LHCN-M2 (cell line): ENCODE data around the gene CTSE. TPM values are rescaled to one million over a fixed set of nuclear protein-coding genes. Genes with fewer than 3 reads are reported as not detected.
"Not testable (repeated sequence)": the region's sequence is repeated elsewhere in the genome, so short reads cannot be mapped to it uniquely, and the experiment has no call there.

Source experiments
- DNase-seq: peaks from one replicate; pipeline ENCODE4 v3.0.0-alpha.2; 2012; ENCODE audit warnings: low read depth
- polyA plus RNA-seq: library from polyadenylated mRNA; unstranded; fragments of >200 nt; gene quantifications from one replicate; pipeline ENCODE4 v1.2.1, GENCODE V29; 2012; ENCODE audit warnings: missing spikeins
- total RNA-seq: library from RNA; depleted of rRNA; stranded (reverse); fragments of >200 nt; gene quantifications from 2 replicates; pipeline ENCODE4 v1.2.3, GENCODE V29; 2014; rRNA removed

Gene CTSE
- total RNA-seq = not detected in 2 replicates
- not detected for polyA plus RNA-seq

DNA sequence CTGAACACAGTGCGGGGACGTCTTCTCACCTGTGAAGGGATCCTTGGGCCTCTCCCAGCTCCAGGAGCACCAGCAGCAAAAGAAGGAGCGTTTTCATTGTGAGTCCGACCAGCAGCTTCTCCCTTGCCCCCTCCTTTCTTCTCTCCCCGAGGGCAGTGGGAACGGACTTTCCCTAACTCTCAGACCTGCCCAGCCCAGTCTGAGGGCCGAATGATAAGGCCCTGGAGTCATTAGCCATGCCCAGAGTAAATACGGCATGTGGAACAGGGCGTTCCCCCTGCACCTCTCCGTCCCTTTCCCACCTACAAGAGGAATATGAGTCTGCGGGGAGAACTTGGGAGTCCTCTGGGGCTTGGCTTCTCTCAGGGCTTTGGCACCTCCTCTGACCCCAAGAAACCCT, at the start of gene CTSE:
TSS of gene CTSE (minus strand) at position 201 of the 400 bp plus-strand sequence. CDS start at position 97, 104 bp downstream.
- no peak for DNase-seq

DNA sequence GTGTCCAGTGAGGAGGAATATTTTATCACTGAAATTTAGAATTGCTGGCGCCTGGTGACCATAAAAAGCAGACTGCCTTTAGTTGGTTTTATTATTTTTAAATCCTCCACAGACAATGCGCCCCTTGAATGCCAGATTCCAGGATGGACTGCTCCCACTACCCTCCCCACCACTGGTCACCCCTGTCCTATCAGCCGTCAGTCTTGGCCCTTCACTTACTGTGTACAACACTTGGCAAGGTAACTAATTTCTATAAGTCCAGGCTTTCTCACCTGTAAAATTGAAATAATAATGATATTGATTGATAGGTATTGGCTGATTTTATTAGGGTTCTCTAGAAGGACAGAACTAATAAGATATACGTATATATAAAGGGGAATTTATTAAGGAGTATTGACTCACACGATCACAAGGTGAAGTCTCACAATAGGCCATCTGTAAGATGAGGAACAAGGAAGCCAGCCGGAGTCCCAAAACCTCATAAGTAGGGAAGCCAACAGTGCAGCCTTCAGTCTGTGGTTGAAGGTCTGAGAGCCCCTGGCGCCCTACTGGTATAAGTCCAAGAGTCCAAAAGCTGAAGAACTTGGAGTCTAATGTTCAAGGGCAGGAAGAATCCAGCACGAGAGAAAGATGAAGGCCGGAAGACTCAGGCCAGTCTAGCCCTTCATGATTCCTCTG, 47.1 kb upstream of the CTSE start:
- DNase-seq = no peak

DNA sequence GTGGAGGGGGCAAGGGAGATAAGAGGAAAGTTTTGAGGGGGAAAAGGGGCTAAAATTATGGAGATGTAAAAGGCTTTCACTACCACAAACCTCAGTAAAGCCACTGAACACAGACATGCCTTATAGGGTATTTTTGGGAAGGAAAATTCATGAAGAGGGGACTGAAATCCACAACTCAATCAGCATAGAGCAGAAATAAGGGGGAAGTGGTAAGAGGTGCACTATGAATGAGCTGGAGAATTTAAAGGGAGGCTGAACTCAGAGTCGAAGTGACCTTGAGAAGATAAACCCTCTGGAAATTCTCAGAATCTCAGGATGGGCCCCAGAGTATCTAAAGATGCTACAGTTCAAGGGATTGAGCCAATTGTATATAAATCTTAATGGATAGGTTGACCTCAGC, 44.6 kb upstream of the CTSE start:
- no peak for DNase-seq

DNA sequence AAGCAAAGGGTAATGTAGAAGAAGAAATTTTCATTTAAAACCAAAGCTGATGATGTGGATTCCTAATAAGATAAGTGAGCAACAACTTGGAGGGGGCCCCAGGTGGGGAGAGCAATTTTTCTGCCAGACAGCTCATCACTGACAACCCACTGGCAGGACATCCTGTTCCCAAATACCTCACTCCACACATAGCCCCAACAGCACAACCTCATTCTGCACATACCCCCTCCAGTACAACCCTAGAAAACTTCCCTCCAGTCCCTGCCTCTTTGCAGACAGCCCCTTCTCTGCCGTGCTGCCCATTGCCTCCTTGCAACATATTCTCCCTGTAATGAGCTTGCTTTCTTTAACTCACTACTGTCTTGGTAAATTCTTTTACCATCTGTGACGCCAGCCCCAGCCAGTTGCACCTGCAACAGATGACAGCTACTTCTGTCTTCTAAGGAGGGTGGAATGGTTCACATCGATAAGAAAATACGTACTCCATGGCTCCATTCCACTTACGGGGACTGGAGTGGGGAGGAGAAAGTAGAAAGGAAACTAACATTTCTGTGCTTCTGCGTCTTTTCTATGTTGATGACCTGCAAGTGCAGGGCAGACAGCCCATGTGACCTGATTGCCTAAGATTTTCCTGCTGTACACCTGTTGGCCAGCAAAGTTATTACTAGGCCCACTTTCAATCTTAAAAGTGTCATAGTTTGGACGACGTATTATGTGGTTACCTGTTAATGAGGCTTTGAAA, 44.0 kb upstream of the CTSE start:
- no peak for DNase-seq

DNA sequence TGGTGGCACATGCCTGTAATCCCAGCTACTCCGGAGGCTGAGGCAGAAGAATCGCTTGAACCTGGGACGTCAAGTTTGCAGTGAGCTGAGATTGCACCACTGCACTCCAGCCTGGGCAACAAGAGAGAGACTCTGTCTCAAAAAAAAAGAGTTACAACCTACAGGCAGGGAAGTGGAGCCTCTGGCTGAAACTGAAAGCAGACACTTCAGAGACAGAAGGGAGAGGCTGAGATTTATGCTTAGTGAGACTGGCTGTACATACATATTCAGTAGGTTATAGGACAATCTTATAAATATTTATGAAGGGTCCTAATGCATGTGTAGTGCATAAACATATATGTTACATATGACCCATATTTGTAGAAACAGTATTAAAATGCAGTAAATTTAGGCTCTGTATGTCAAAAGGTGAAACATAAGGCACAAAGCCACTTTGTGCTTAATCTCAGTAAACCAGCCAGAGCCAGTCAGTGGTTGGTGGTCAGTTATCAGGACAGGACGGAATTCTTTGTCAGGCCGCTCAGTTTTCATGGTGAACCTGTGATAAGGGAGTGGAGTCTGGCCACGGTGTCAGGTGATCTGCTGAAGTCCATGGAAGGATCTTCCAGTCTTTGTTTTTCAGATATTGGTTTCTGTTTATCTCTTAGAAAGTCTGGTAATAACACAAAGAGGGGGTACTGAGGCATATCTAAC, 42.9 kb upstream of the CTSE start:
- no peak for DNase-seq

DNA sequence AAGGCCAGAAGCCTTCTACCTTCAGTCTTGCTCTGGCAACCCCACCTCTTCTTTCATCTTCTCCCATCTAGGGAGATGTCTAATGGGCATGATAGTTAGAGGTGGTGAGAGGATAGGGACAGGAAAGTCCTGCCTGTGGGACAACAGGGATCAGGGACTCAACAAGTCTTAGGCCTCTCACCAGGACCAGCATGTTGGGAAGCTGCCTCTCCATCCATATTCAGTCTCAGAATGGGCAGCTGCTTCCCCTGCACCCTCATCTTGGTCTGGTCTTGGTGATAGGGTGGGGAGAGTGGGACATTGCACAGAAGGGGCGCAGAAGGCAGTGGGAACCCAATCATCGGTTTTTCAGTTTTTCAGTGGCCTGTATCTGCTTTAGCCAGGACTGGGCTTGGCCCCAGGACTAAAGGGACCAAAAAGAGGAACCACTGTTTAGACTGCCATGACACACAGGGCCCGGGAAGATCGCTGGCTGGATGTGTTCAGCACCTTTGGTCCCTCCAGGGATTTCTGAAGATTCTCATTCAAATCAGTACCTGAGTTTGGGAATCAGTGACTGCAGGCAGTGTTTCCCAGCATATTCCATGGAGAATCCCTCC, 42.0 kb upstream of the CTSE start:
- no peak for DNase-seq

DNA sequence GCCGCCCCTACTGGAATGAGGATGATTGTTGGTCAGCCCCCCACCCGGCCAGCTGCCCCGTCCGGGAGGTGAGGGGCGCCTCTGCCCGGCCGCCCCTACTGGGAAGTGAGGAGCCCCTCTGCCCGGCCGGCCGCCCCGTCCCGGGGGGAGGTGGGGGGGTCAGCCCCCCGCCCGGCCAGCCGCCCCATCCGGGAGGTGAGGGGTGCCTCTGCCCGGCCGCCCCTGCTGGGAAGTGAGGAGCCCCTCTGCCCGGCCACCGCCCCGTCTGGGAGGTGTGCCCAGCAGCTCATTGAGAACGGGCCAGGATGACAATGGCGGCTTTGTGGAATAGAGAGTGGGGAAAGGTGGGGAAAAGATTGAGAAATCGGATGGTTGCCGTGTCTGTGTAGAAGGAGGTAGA, 40.8 kb upstream of the CTSE start:
- not testable (repeated sequence) for DNase-seq

DNA sequence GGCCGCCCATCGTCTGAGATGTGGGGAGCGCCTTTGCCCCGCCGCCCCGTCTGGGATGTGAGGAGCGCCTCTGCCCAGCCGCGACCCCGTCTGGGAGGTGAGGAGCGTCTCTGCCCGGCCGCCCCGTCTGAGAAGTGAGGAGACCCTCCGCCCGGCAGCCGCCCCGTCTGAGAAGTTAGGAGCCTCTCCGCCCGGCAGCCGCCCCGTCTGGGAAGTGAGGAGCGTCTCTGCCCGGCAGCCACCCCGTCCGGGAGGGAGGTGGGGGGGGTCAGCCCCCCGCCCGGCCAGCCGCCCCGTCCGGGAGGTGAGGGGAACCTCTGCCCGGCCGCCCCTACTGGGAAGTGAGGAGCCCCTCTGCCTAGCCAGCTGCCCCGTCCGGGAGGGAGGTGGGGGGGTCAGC, 40.3 kb upstream of the CTSE start:
- DNase-seq = not testable (repeated sequence)

DNA sequence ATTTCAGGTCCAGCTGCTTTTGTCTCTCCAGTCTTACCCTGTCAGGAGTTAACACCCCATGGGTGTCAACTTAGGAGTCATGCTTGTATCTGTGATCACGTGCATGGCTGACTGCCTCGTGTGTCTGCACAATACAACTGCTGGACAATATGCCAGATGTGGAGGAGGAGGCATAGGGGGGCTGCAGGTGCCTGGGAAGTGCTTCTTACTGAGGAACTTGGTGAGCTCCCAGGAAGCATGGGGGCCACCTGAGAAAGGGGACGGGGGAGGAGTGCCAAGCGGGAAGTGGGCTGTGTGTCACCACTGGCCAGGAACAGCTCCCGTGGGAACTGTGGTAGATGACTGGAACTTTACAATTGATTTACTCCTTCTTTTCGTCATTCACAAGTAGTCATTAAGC, 38.8 kb upstream of the CTSE start:
- DNase-seq = peak; percentile 5

DNA sequence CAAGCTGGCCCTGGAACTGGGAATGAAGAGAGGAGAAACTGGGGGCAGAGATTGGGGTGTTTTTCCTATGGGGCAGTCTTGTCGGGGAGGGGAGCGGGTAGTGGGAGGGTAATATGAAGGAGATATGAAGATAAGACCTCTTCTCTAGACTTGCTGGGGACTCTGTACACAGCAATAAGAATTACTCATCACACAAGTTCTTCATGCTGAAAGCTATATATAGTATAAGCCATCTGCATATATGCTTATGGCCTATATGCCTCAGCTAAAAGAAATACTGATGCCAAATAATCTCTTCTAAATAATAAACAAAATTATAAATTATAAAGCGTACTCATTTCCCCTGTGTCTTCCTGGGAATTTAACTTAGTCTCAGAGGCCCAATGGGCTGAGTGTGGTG, 37.1 kb upstream of the CTSE start:
- no peak for DNase-seq

DNA sequence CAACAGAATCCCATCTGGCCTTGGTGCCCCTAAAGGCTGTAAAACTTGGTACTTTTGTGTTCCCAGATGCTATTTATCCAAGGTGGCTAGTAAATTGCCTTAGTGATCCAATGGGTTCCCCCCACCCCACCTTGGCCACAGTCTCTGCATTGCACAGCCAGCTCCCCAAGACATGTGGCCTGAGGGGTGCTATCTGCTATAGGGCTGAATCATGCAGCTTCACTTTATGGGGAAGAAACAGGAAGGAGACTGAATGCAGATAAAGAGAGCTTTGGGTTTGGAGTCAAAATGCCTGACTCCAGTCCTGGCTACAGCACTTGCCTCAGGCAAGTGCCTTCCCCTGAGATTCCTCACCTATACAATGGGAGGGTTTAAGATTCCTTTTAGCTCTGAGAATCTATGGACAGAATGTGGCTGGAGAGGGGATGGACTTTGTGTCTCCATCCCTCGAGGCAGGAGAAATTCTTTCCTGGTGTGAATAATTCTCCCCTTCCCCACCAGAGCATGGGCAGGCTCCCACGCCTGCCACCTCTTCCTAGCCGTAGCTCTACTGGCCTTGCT, 35.7 kb upstream of the CTSE start:
- DNase-seq = no peak

DNA sequence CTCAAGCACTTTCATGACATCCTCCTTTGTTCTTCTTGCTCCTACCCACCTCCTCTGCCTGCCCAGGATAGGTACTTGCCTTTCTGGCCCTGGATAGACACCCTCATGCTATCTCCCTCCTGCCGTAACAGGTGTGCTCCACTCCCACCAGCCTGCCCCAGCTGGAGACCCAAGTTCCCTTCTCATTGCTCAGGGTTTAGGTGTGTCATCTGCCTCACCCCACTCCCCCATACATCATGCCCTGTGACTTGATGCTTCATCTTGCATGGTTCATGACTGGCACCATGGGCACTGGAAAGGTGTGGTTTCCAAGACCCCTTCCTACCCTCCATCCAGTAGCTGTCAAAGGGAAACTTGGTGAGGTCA, 35.2 kb upstream of the CTSE start:
- DNase-seq = no peak

DNA sequence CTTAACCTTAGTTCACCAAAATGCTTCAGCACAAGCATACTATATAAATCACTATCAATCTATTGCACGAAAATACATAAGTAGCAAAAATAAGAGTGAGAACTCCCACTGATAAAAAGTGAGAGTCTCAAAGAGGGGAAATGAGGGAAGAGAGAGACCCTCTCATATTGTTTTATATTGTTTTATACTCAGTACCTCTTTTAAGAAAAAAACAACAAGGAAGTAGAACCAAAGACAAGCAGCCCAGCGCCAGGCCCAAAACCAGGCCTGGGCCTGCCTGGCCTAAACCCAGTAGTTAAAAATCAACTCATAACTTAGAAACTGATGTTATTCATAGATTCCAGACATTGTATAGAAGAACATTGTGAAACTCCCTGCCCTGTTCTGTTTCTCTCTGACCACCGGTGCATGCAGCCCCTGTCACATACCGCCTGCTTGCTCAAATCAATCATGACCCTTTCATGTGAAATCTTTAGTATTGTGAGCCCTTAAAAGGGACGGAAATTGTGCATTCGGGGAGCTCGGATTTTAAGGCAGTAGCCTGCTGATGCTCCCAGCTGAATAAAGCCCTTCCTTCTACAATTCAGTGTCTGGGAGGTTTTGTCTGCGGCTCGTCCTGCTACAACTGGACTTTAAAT, 34.7 kb upstream of the CTSE start:
- not testable (repeated sequence) for DNase-seq

DNA sequence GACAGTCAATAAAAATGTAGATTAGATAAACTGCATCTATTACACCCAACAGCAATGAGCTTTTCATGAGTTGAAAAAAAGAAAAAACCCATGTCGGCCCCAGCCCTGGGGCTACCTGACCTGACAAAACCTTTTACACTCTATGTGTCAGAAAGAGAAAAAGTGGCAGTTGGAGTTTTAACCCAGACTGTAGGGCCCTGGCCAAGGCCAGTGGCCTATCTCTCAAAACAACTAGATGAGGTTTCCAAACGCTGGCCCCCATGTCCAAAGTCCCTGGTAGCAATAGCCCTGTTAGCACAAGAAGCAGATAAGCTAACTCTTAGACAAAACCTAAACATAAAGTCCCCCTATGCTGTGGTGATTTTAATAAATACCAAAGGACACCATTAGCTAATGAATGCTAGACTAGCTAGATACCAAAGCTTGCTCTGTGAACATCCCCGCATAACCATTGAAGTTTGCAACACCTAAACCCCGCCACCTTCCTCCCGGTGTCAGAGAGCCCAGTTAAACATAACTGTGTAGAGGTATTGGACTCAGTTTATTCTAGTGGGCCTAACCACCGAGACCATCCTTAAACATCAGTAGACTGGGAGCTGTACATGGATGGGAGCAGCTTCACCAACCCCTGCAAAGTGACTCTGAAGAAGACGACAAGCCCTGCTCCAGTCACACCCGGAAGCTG, 32.1 kb upstream of the CTSE start:
- DNase-seq = not testable (repeated sequence)

DNA sequence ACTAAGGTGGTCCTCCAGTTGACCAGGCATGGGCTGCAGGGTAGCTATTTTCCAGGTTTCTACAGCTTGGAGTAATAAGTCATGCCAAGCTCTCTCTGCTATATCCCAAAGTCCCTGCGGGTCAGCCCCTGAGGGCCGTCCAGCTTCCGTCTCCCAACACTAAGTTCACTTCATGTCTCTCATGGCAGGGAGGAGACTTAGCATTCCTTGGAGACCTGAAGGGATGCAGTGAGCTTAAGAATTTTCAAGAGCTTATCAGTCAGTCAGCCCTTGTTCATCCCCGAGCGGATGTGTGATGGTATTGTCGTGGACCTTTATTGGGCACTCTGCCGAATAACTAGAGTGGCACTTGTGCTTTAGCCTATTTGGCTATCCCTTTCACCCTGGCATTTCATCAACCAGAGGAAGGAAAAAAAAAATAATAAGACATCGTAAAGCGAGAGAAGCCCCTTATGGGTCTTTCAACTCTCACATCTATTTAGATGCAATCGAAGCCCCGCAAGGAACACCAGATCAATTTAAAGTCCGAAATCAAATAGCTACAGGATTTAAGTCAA, 31.5 kb upstream of the CTSE start:
- not testable (repeated sequence) for DNase-seq

DNA sequence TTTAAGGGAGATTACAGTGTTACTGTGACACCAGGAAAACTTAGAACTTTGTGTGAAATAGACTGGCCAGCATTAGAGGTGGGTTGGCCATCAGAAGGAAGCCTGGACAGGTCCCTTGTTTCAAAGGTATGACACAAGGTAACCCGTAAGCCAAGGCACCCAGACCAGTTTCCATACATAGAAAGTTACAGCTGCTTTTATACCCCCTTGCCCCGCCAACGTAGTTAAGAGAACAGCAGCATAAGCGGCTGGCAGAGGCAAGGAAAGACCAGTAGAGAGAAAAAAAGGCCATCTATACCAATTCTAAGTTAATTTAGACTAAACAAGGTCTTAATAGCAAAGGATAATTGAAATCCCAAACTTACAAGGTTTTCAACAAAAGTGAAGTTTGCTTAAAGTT, 29.9 kb upstream of the CTSE start:
- not testable (repeated sequence) for DNase-seq

DNA sequence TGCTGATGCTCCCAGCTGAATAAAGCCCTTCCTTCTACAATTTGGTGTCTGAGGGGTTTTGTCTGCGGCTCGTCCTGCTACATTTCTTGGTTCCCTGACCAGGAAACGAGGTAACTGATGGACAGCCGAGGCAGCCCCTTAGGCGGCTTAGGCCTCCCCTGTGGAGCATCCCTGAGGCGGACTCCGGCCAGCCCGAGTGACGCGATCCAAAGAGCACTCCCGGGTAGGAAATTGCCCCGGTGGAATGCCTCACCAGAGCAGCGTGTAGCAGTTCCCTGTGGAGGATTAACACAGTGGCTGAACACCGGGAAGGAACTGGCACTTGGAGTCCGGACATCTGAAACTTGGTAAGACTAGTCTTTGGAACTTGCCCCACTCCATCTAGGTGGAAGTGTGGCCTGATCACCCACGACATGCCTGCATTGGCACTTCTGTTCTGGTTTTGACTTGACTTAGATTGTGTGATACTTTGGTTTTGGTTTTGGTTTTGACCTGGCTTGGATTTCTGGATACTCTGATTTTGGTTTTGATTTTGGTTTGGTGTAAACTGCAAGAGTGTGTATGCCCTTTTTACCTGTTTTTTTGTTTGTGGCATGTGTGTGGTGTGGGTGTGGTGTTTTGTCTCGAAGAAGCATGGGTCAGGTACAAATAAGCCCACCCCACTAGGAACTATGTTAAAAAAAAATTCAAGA, 29.4 kb upstream of the CTSE start, which contains the start of gene RHEX:
TSS of gene RHEX (plus strand) at position 255 of the 692 bp plus-strand sequence. CDS start 44,656 bp downstream, outside the sequence.
- not testable (repeated sequence) for DNase-seq

DNA sequence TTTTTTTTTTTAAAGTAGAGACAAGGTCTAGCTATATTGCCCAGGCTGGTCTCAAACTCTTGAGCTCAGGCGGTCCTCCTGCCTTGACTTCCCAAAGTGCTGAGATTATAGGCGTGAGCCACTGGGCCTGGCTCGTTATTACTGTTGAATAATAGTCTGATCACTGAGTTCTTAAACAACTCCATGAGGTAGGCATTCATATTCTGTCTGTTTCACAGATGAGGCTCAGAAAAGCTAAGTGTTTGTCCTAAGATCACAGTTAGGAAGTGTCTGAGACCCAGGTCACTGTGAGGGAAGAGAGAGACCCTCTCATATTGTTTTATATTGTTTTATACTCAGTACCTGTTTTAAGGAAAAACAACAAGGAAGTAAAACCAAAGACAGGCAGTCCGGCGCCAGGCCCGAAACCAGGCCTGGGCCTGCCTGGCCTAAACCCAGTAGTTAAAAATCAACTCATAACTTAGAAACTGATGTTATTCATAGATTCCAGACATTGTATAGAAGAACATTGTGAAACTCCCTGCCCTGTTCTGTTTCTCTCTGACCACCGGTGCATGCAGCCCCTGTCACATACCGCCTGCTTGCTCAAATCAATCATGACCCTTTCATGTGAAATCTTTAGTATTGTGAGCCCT, 28.7 kb upstream of the CTSE start:
- not testable (repeated sequence) for DNase-seq

DNA sequence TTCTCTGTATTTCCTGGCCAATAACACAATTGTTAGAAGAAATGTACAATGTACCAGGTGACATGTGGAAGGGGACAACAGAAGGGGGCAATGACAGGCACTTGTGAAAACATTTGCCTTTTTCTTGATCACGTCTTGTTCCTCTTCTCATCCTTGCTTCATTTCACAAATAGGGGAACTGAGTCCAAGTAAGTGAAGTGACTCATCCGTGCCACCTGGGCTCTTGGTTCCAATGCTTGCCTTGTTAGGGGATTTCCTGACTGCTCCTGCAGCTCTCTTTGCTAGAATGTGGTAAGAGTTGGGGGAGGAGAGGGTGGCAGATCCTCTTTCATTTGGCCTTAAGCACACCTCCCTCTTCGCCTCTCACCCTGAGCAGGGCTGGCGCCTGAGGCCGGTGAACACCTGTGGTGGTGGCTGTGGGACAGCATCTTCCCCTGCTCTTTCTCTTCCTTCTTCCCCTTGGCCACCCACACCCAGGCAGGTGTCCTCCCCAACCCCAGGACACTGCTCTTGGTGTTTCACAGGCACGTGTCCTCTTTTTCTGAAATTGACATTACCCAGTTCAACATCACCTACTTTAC, 27.1 kb upstream of the CTSE start:
- no peak for DNase-seq
